GM12878 (cell line): ENCODE data around the gene CDC37L1. TPM values are rescaled to one million over a fixed set of nuclear protein-coding genes. Genes with fewer than 3 reads are reported as not detected.

Experiments used
- ATF7 ChIP-seq: fragments of 450-650 bp; IDR thresholded peaks from 2 replicates; pipeline ENCODE4 v1.6.1; 2016; ENCODE audit warnings: low read depth, mild to moderate bottlenecking
- BCL11A ChIP-seq: IDR thresholded peaks from 2 replicates; pipeline ENCODE4 v1.6.1; 2011; ENCODE audit warnings: low read depth, low read length
- BHLHE40 ChIP-seq, 2 experiments: fragments of 450-650 bp in 1 of 2; IDR thresholded peaks; 2 replicates each; pipeline ENCODE4 v1.6.1; 2011 to 2017; ENCODE audit warnings: low read depth in 2 of 2, borderline replicate concordance in 1 of 2, improper control_type of control experiment in 1 of 2, low read length in 1 of 2, mild to moderate bottlenecking in 1 of 2
- CREM ChIP-seq: IDR thresholded peaks from 2 replicates; pipeline ENCODE4 v1.6.1; 2014; ENCODE audit warnings: antibody characterized with exemption, low read depth
- EGR1 ChIP-seq, 2 experiments: IDR thresholded peaks; 1 replicate in 1 of 2; 2 replicates in 1 of 2; pipeline ENCODE4 v1.6.1; 2011 to 2012; ENCODE audit warnings: low read depth in 2 of 2, low read length in 2 of 2, borderline replicate concordance in 1 of 2, mild to moderate bottlenecking in 1 of 2, moderate library complexity in 1 of 2
- ESRRA ChIP-seq: IDR thresholded peaks from 2 replicates; pipeline ENCODE4 v1.6.1; 2012; ENCODE audit warnings: mild to moderate bottlenecking, low read length, improper control_type of control experiment
- HDAC2 ChIP-seq: fragments of 200-600 bp; sonication (generic); IDR thresholded peaks from 2 replicates; pipeline ENCODE4 v1.6.1; 2017
- MEF2B ChIP-seq: fragments of 450-650 bp; IDR thresholded peaks from 2 replicates; pipeline ENCODE4 v1.6.1; 2018; ENCODE audit warnings: mild to moderate bottlenecking, moderate library complexity; ENCODE audit not compliant: partially characterized antibody, poor library complexity, severe bottlenecking
- SIX5 ChIP-seq: IDR thresholded peaks from 2 replicates; pipeline ENCODE4 v1.6.1; 2011; ENCODE audit warnings: mild to moderate bottlenecking, low read depth, low read length, moderate library complexity; ENCODE audit not compliant: severe bottlenecking
- SREBF2 ChIP-seq: IDR thresholded peaks from 2 replicates; pipeline ENCODE4 v1.6.1; 2012; ENCODE audit warnings: mild to moderate bottlenecking, low read length
- STAT3 ChIP-seq: IDR thresholded peaks from 2 replicates; pipeline ENCODE4 v1.6.1; 2011; ENCODE audit warnings: low read depth, low read length, improper control_type of control experiment
- TCF3 ChIP-seq: IDR thresholded peaks from 2 replicates; pipeline ENCODE4 v1.6.1; 2012; ENCODE audit warnings: low read depth, mild to moderate bottlenecking, low read length, borderline replicate concordance; ENCODE audit not compliant: insufficient read depth
- YY1 ChIP-seq: IDR thresholded peaks from 2 replicates; pipeline ENCODE4 v1.6.1; 2011; ENCODE audit warnings: low read depth, mild to moderate bottlenecking, low read length
- polyA plus RNA-seq, 11 experiments: library from polyadenylated mRNA; depleted of rRNA in 4 of 11; unstranded in 6 of 11; stranded (reverse) in 5 of 11; fragments of >200 nt; fragmentation: Nextera tagmentation in 4 of 11; fragmentation: Illumina TruSeq in 1 of 11; extraction: Ambion mirVana in 4 of 11; extraction: Trizol in 1 of 11; gene quantifications; 1 replicate in 1 of 11; 2 replicates in 10 of 11; pipeline versions ENCODE4 v1.2.1 to v1.2.3, GENCODE V29; 2011 to 2016; ENCODE audit warnings: inconsistent platforms in 2 of 11, missing spikeins in 2 of 11, low read depth in 1 of 11
- total RNA-seq, 4 experiments: library from RNA; depleted of rRNA in 3 of 4; stranded (reverse); fragments of >200 nt in 3 of 4; fragmentation: Illumina TruSeq in 1 of 4; extraction: Trizol in 1 of 4; gene quantifications; 2 replicates each; pipeline versions ENCODE4 v1.2.1 to v1.2.3, GENCODE V29; 2013 to 2021
- TF ChIP-seq, protein P1 (sequence below): IDR thresholded peaks from 2 replicates; pipeline ENCODE4 v1.6.1; 2012; ENCODE audit warnings: improper control_type of control experiment, low read depth, low read length; ENCODE audit not compliant: insufficient replicate concordance
- TF ChIP-seq, protein P2 (sequence below): fragments of 450-650 bp; IDR thresholded peaks from 2 replicates; pipeline ENCODE4 v1.6.1; 2016; ENCODE audit warnings: mild to moderate bottlenecking, moderate library complexity, borderline replicate concordance
- TF ChIP-seq, protein P3 (sequence below): IDR thresholded peaks from 2 replicates; pipeline ENCODE4 v1.6.1; 2011; ENCODE audit warnings: mild to moderate bottlenecking, low read depth, low read length, moderate library complexity; ENCODE audit not compliant: insufficient replicate concordance
- TF ChIP-seq, protein P4 (sequence below): IDR thresholded peaks from 2 replicates; pipeline ENCODE4 v1.6.1; 2012; ENCODE audit warnings: low read depth, low read length, improper control_type of control experiment

CDC37L1 gene
- total and polyA plus RNA-seq, 10 of the 15 experiments (the other 5 are each of a cell fraction or from before 2014, with no cell fraction given) = 2.2 to 16.6 (median 8.2) TPM

DNA sequence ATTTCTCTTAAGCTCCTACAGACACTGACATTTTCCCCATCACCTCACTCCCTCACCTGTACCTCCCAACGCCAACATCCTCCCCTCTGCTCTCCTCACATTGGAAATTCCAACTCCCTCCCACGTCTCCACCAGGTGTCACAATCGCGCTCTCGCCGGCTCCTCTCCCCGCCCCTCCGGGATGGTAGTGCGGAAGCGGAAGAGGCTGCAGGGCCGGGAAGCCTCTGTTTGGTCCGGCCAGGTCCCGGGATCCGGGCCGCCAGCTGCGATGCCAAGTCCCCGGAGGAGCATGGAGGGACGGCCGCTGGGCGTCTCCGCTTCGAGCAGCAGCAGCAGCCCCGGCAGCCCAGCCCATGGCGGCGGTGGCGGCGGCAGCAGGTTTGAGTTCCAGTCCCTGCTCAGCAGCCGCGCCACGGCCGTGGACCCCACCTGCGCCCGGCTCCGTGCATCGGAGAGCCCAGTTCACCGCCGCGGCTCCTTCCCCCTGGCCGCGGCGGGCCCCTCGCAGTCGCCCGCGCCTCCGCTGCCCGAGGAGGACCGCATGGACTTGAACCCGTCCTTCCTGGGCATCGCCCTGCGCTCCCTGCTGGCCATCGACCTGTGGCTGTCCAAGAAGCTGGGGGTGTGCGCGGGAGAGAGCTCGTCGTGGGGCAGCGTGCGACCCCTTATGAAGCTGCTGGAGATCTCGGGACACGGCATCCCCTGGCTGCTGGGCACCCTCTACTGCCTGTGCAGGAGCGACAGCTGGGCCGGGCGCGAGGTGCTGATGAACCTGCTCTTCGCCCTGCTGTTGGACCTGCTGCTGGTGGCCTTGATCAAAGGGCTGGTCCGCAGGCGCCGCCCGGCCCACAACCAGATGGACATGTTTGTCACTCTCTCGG is 17.0 kb upstream of the CDC37L1 start, which contains the start of gene PLPP6 (continued):
- TF ChIP-seq, protein P1, sequence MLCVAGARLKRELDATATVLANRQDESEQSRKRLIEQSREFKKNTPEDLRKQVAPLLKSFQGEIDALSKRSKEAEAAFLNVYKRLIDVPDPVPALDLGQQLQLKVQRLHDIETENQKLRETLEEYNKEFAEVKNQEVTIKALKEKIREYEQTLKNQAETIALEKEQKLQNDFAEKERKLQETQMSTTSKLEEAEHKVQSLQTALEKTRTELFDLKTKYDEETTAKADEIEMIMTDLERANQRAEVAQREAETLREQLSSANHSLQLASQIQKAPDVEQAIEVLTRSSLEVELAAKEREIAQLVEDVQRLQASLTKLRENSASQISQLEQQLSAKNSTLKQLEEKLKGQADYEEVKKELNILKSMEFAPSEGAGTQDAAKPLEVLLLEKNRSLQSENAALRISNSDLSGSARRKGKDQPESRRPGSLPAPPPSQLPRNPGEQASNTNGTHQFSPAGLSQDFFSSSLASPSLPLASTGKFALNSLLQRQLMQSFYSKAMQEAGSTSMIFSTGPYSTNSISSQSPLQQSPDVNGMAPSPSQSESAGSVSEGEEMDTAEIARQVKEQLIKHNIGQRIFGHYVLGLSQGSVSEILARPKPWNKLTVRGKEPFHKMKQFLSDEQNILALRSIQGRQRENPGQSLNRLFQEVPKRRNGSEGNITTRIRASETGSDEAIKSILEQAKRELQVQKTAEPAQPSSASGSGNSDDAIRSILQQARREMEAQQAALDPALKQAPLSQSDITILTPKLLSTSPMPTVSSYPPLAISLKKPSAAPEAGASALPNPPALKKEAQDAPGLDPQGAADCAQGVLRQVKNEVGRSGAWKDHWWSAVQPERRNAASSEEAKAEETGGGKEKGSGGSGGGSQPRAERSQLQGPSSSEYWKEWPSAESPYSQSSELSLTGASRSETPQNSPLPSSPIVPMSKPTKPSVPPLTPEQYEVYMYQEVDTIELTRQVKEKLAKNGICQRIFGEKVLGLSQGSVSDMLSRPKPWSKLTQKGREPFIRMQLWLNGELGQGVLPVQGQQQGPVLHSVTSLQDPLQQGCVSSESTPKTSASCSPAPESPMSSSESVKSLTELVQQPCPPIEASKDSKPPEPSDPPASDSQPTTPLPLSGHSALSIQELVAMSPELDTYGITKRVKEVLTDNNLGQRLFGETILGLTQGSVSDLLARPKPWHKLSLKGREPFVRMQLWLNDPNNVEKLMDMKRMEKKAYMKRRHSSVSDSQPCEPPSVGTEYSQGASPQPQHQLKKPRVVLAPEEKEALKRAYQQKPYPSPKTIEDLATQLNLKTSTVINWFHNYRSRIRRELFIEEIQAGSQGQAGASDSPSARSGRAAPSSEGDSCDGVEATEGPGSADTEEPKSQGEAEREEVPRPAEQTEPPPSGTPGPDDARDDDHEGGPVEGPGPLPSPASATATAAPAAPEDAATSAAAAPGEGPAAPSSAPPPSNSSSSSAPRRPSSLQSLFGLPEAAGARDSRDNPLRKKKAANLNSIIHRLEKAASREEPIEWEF = no peak
- TF ChIP-seq TCF3 = 0 out of 2 replicates have a peak, but pooled peaks have one; percentile 21
- no peak for TF ChIP-seq SREBF2
- no peak for TF ChIP-seq STAT3
- no peak; the same call in 1 of the 2 replicates for TF ChIP-seq CREM
- TF ChIP-seq, protein P2, sequence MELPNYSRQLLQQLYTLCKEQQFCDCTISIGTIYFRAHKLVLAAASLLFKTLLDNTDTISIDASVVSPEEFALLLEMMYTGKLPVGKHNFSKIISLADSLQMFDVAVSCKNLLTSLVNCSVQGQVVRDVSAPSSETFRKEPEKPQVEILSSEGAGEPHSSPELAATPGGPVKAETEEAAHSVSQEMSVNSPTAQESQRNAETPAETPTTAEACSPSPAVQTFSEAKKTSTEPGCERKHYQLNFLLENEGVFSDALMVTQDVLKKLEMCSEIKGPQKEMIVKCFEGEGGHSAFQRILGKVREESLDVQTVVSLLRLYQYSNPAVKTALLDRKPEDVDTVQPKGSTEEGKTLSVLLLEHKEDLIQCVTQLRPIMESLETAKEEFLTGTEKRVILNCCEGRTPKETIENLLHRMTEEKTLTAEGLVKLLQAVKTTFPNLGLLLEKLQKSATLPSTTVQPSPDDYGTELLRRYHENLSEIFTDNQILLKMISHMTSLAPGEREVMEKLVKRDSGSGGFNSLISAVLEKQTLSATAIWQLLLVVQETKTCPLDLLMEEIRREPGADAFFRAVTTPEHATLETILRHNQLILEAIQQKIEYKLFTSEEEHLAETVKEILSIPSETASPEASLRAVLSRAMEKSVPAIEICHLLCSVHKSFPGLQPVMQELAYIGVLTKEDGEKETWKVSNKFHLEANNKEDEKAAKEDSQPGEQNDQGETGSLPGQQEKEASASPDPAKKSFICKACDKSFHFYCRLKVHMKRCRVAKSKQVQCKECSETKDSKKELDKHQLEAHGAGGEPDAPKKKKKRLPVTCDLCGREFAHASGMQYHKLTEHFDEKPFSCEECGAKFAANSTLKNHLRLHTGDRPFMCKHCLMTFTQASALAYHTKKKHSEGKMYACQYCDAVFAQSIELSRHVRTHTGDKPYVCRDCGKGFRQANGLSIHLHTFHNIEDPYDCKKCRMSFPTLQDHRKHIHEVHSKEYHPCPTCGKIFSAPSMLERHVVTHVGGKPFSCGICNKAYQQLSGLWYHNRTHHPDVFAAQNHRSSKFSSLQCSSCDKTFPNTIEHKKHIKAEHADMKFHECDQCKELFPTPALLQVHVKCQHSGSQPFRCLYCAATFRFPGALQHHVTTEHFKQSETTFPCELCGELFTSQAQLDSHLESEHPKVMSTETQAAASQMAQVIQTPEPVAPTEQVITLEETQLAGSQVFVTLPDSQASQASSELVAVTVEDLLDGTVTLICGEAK = peak; percentile 85
- no peak for TF ChIP-seq SIX5
- peak in 1 of 2 experiments; percentile 48; a peak in 2 of 3 replicates for TF ChIP-seq EGR1 (IDR thresholded peaks at IDR 0.05; ENCODE audit: borderline replicate concordance in 1 of 2, low read depth in 2 of 2, low read length in 2 of 2)
- TF ChIP-seq HDAC2 = no peak
- no peak for TF ChIP-seq MEF2B
- peak; percentile 24; the same call in 1 of the 2 replicates for TF ChIP-seq YY1
- TF ChIP-seq ESRRA = no peak
- TF ChIP-seq, protein P3, sequence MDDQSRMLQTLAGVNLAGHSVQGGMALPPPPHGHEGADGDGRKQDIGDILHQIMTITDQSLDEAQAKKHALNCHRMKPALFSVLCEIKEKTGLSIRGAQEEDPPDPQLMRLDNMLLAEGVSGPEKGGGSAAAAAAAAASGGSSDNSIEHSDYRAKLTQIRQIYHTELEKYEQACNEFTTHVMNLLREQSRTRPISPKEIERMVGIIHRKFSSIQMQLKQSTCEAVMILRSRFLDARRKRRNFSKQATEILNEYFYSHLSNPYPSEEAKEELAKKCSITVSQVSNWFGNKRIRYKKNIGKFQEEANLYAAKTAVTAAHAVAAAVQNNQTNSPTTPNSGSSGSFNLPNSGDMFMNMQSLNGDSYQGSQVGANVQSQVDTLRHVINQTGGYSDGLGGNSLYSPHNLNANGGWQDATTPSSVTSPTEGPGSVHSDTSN = no peak
- peak; percentile 26 to 39; a peak in 2 of 4 replicates for TF ChIP-seq BHLHE40 (IDR thresholded peaks at IDR 0.05; ENCODE audit: borderline replicate concordance in 1 of 2, low read depth in 2 of 2, low read length in 1 of 2)
- TF ChIP-seq ATF7 = peak; percentile 62; the same call in 1 of the 2 replicates
- TF ChIP-seq, protein P4, sequence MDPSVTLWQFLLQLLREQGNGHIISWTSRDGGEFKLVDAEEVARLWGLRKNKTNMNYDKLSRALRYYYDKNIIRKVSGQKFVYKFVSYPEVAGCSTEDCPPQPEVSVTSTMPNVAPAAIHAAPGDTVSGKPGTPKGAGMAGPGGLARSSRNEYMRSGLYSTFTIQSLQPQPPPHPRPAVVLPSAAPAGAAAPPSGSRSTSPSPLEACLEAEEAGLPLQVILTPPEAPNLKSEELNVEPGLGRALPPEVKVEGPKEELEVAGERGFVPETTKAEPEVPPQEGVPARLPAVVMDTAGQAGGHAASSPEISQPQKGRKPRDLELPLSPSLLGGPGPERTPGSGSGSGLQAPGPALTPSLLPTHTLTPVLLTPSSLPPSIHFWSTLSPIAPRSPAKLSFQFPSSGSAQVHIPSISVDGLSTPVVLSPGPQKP = peak; percentile 77
- TF ChIP-seq BCL11A = no peak
